ENCODE measurements around the gene SPOCK1. TPM values are rescaled to one million over a fixed set of nuclear protein-coding genes. Genes with fewer than 3 reads are reported as not detected.

SPOCK1 gene
- total and polyA plus RNA-seq, 4 donors: 4.5 to 67.8 (median 27.0) TPM

GRCh38 chr5:137401946-137402345, 97.2 kb downstream of the SPOCK1 start:
- H3K9me3 ChIP-seq (ENCODE audit: control insufficient read depth, low read length): no peaks in the 10 kb centered on the region
- no peaks in the 10 kb centered on the region for H3K36me3 ChIP-seq (ENCODE audit: control insufficient read depth in 1 of 2, insufficient read depth in 2 of 2, low read length in 1 of 2)
- no peak for ATAC-seq (ENCODE audit: low FRiP score)
- intact Hi-C loops (cut with DNase I): no loop called here
- no peak overlapping the region for H3K4me3 ChIP-seq (ENCODE audit: low read length in 2 of 2)
- no peak for DNase-seq
- H3K27ac ChIP-seq (ENCODE audit: low read depth in 1 of 2, low read length in 2 of 2): no peak overlapping the region
- WGBS, 2 donors: 66 to 73% methylated on average over 2 of the region's 2 CpGs
- H3K4me1 ChIP-seq (ENCODE audit: control insufficient read depth in 1 of 2, insufficient read depth in 2 of 2, low read length in 2 of 2): no peaks in the 10 kb centered on the region
- no peaks in the 10 kb centered on the region for H3K27me3 ChIP-seq (ENCODE audit: control insufficient read depth in 1 of 2, insufficient read depth in 2 of 2, low read length in 1 of 2)

- no peak for DNase-seq
- no peak for ATAC-seq (ENCODE audit: low FRiP score)
Observed at GRCh38 chr5:137400571-137400970, 98.6 kb downstream of the SPOCK1 start.

GRCh38 chr5:137399911-137400310, 99.2 kb downstream of the SPOCK1 start:
- no peak for DNase-seq
- Histone ChIP-seq H3K4me3 (ENCODE audit: low read length in 2 of 2) (no peak overlapping the region), H3K27me3 (ENCODE audit: control insufficient read depth in 1 of 2, insufficient read depth in 2 of 2, low read length in 1 of 2) (no peaks in the 10 kb centered on the region), H3K27ac (ENCODE audit: low read depth in 1 of 2, low read length in 2 of 2) (no peak overlapping the region), H3K36me3 (ENCODE audit: control insufficient read depth in 1 of 2, insufficient read depth in 2 of 2, low read length in 1 of 2) (no peaks in the 10 kb centered on the region), H3K9me3 (ENCODE audit: control insufficient read depth, low read length) (no peaks in the 10 kb centered on the region), H3K4me1 (ENCODE audit: control insufficient read depth in 1 of 2, insufficient read depth in 2 of 2, low read length in 2 of 2) (no peaks in the 10 kb centered on the region)
- intact Hi-C loops (cut with DNase I): no loop called here
- ATAC-seq (ENCODE audit: low FRiP score): no peak
- WGBS, 2 donors: 82 to 87% methylated on average over 3 of the region's 3 CpGs

More at GRCh38 chr5:137400571-137400970, 98.6 kb downstream of the SPOCK1 start:
- no peaks in the 10 kb centered on the region for H3K4me1 ChIP-seq (ENCODE audit: control insufficient read depth in 1 of 2, insufficient read depth in 2 of 2, low read length in 2 of 2)
- no peaks in the 10 kb centered on the region for H3K36me3 ChIP-seq (ENCODE audit: control insufficient read depth in 1 of 2, insufficient read depth in 2 of 2, low read length in 1 of 2)
- H3K27ac ChIP-seq (ENCODE audit: low read depth in 1 of 2, low read length in 2 of 2): no peak overlapping the region
- no peaks in the 10 kb centered on the region for H3K27me3 ChIP-seq (ENCODE audit: control insufficient read depth in 1 of 2, insufficient read depth in 2 of 2, low read length in 1 of 2)
- intact Hi-C loops (cut with DNase I): no loop called here
- H3K4me3 ChIP-seq (ENCODE audit: low read length in 2 of 2): no peak overlapping the region
- no peaks in the 10 kb centered on the region for H3K9me3 ChIP-seq (ENCODE audit: control insufficient read depth, low read length)
- 85 to 87% methylated on average over 5 of the region's 5 CpGs for WGBS, 2 donors

- peaks cover 1% of the 10 kb centered on the region for H3K9me3 ChIP-seq (ENCODE audit: control insufficient read depth, low read length)
- no peaks in the 10 kb centered on the region for H3K36me3 ChIP-seq (ENCODE audit: control insufficient read depth in 1 of 2, insufficient read depth in 2 of 2, low read length in 1 of 2)
- ATAC-seq (ENCODE audit: low FRiP score): no peak
- no peak for DNase-seq
- intact Hi-C loops (cut with DNase I): no loop called here
- no peak overlapping the region for H3K4me3 ChIP-seq (ENCODE audit: low read length in 2 of 2)
- WGBS, 2 donors: 68 to 87% methylated on average over 3 of the region's 3 CpGs
- H3K4me1 ChIP-seq (ENCODE audit: control insufficient read depth in 1 of 2, insufficient read depth in 2 of 2, low read length in 2 of 2): no peaks in the 10 kb centered on the region
- H3K27me3 ChIP-seq (ENCODE audit: control insufficient read depth in 1 of 2, insufficient read depth in 2 of 2, low read length in 1 of 2): no peaks in the 10 kb centered on the region
- no peak overlapping the region for H3K27ac ChIP-seq (ENCODE audit: low read depth in 1 of 2, low read length in 2 of 2)
Observed at GRCh38 chr5:137398751-137399150, 100.4 kb downstream of the SPOCK1 start.

- no peaks in the 10 kb centered on the region for H3K4me1 ChIP-seq (ENCODE audit: control insufficient read depth in 1 of 2, insufficient read depth in 2 of 2, low read length in 2 of 2)
Observed at GRCh38 chr5:137398154-137398553, 101.0 kb downstream of the SPOCK1 start.

GRCh38 chr5:137395011-137395755, 103.9 kb downstream of the SPOCK1 start:
- Histone ChIP-seq H3K27ac (ENCODE audit: low read depth in 1 of 2, low read length in 2 of 2) (no peak overlapping the region), H3K36me3 (ENCODE audit: control insufficient read depth in 1 of 2, insufficient read depth in 2 of 2, low read length in 1 of 2) (no peaks in the 10 kb centered on the region), H3K27me3 (ENCODE audit: control insufficient read depth in 1 of 2, insufficient read depth in 2 of 2, low read length in 1 of 2) (no peaks in the 10 kb centered on the region), H3K4me3 (ENCODE audit: low read length in 2 of 2) (no peak overlapping the region), H3K9me3 (ENCODE audit: control insufficient read depth, low read length) (peaks cover 1% of the 10 kb centered on the region), H3K4me1 (ENCODE audit: control insufficient read depth in 1 of 2, insufficient read depth in 2 of 2, low read length in 2 of 2) (no peaks in the 10 kb centered on the region)
- WGBS, 2 donors: 86% methylated on average over 4 of the region's 4 CpGs
- intact Hi-C loops (cut with DNase I): no loop called here
- ATAC-seq (ENCODE audit: low FRiP score): no peak
- no peak for DNase-seq

More at GRCh38 chr5:137398154-137398553, 101.0 kb downstream of the SPOCK1 start:
- no peak overlapping the region for H3K27ac ChIP-seq (ENCODE audit: low read depth in 1 of 2, low read length in 2 of 2)
- WGBS, 2 donors: 69 to 79% methylated on average over 2 of the region's 2 CpGs
- intact Hi-C loops (cut with DNase I): no loop called here
- no peak for DNase-seq
- ATAC-seq (ENCODE audit: low FRiP score): no peak
- no peaks in the 10 kb centered on the region for H3K36me3 ChIP-seq (ENCODE audit: control insufficient read depth in 1 of 2, insufficient read depth in 2 of 2, low read length in 1 of 2)
- H3K9me3 ChIP-seq (ENCODE audit: control insufficient read depth, low read length): peaks cover 1% of the 10 kb centered on the region
- no peak overlapping the region for H3K4me3 ChIP-seq (ENCODE audit: low read length in 2 of 2)
- no peaks in the 10 kb centered on the region for H3K27me3 ChIP-seq (ENCODE audit: control insufficient read depth in 1 of 2, insufficient read depth in 2 of 2, low read length in 1 of 2)

GRCh38 chr5:137394380-137394779, 104.7 kb downstream of the SPOCK1 start:
- ATAC-seq (ENCODE audit: low FRiP score) (no peak), DNase-seq (no peak)
- Histone ChIP-seq H3K9me3 (ENCODE audit: control insufficient read depth, low read length) (peaks cover 1% of the 10 kb centered on the region), H3K27me3 (ENCODE audit: control insufficient read depth in 1 of 2, insufficient read depth in 2 of 2, low read length in 1 of 2) (no peaks in the 10 kb centered on the region), H3K4me1 (ENCODE audit: control insufficient read depth in 1 of 2, insufficient read depth in 2 of 2, low read length in 2 of 2) (no peaks in the 10 kb centered on the region), H3K27ac (ENCODE audit: low read depth in 1 of 2, low read length in 2 of 2) (no peak overlapping the region), H3K36me3 (ENCODE audit: control insufficient read depth in 1 of 2, insufficient read depth in 2 of 2, low read length in 1 of 2) (no peaks in the 10 kb centered on the region), H3K4me3 (ENCODE audit: low read length in 2 of 2) (no peak overlapping the region)
- 82 to 85% methylated on average over 1 of the region's 1 CpG for WGBS, 2 donors
- intact Hi-C loops (cut with DNase I): no loop called here

GRCh38 chr5:137393196-137393993, 105.7 kb downstream of the SPOCK1 start:
- ATAC-seq (ENCODE audit: low FRiP score): no peak
- H3K9me3 ChIP-seq (ENCODE audit: control insufficient read depth, low read length): peaks cover 1% of the 10 kb centered on the region
- DNase-seq: no peak
- no peaks in the 10 kb centered on the region for H3K27me3 ChIP-seq (ENCODE audit: control insufficient read depth in 1 of 2, insufficient read depth in 2 of 2, low read length in 1 of 2)
- H3K36me3 ChIP-seq (ENCODE audit: control insufficient read depth in 1 of 2, insufficient read depth in 2 of 2, low read length in 1 of 2): no peaks in the 10 kb centered on the region
- H3K4me3 ChIP-seq (ENCODE audit: low read length in 2 of 2): no peak overlapping the region
- no peak overlapping the region for H3K27ac ChIP-seq (ENCODE audit: low read depth in 1 of 2, low read length in 2 of 2)
- intact Hi-C loops (cut with DNase I): no loop called here
- H3K4me1 ChIP-seq (ENCODE audit: control insufficient read depth in 1 of 2, insufficient read depth in 2 of 2, low read length in 2 of 2): no peaks in the 10 kb centered on the region
- WGBS, 2 donors: 71 to 74% methylated on average over 1 of the region's 1 CpG

- Histone ChIP-seq H3K9me3 (ENCODE audit: control insufficient read depth, low read length) (peaks cover 1% of the 10 kb centered on the region), H3K27ac (ENCODE audit: low read depth in 1 of 2, low read length in 2 of 2) (no peak overlapping the region), H3K36me3 (ENCODE audit: control insufficient read depth in 1 of 2, insufficient read depth in 2 of 2, low read length in 1 of 2) (no peaks in the 10 kb centered on the region), H3K27me3 (ENCODE audit: control insufficient read depth in 1 of 2, insufficient read depth in 2 of 2, low read length in 1 of 2) (no peaks in the 10 kb centered on the region), H3K4me3 (ENCODE audit: low read length in 2 of 2) (no peak overlapping the region), H3K4me1 (ENCODE audit: control insufficient read depth in 1 of 2, insufficient read depth in 2 of 2, low read length in 2 of 2) (no peaks in the 10 kb centered on the region)
- intact Hi-C loops (cut with DNase I): no loop called here
- 69 to 74% methylated on average over 4 of the region's 4 CpGs for WGBS, 2 donors
- no peak for DNase-seq
- no peak for ATAC-seq (ENCODE audit: low FRiP score)
Observed at GRCh38 chr5:137392261-137392660, 106.9 kb downstream of the SPOCK1 start.

Data from aorta (tissue), 5 donors.